Motor neuron (in vitro differentiated cells): ENCODE measurements around the gene AFF2. TPM values are rescaled to one million over a fixed set of nuclear protein-coding genes. Genes with fewer than 3 reads are reported as not detected.

Source experiments
- ATAC-seq, 8 experiments: fragments of 200-7000 bp; cut with Tn5 transposase; replicated peaks in 6 of 8; 2 replicates each; pipeline ENCODE4 v1.8.0; 2021; ENCODE audit warnings: mild to moderate bottlenecking in 8 of 8, moderate library complexity in 8 of 8
- H3K27ac ChIP-seq, 2 donors: fragments of 250-450 bp; sonication (Bioruptor Pico); 2 replicates each; pipeline ENCODE4 v1.9.0; 2021; ENCODE audit warnings: antibody characterized with exemption in 2 of 2, mild to moderate bottlenecking in 2 of 2, moderate library complexity in 1 of 2
- H3K4me1 ChIP-seq, 2 donors: fragments of 250-450 bp; sonication (Bioruptor Pico); replicated peaks in 1 of 2; 2 replicates each; pipeline ENCODE4 v1.6.1; 2021; ENCODE audit warnings: antibody characterized with exemption in 2 of 2, mild to moderate bottlenecking in 2 of 2, moderate library complexity in 1 of 2
- H3K4me3 ChIP-seq, 5 donors: fragments of 250-450 bp; sonication (Bioruptor Pico); 2 replicates each; pipeline ENCODE4 v1.9.0; 2021; ENCODE audit warnings: antibody characterized with exemption in 5 of 5, mild to moderate bottlenecking in 5 of 5, moderate library complexity in 4 of 5
- WGBS, 10 experiments: fragments of 450-650 bp; shearing (Covaris generic); methylation state at CpG; one replicate each; pipeline ENCODE4 v1.0.0; 2022; 5-methylcytosine and 5-hydroxymethylcytosine counted together
- in situ Hi-C, 9 experiments: fragments of 400-800 bp; cut with MboI; loops; one replicate each; pipeline ENCODE4 v1.15.0; 2021; ENCODE audit warnings: low sequenced_read_pairs in 9 of 9, low pct_unique_long_range_greater_than_20kb in 2 of 9; ENCODE audit not compliant: unreplicated experiment in 9 of 9
- total RNA-seq, 8 experiments: library from RNA; unstranded; fragments of 300-600 nt; gene quantifications; 2 replicates each; pipeline versions ENCODE4 v1.2.3 to v1.2.4, GENCODE V29; 2022

The AFF2 gene
- total RNA-seq, 8 experiments from 2014 or later, result 4.1 to 85.1 (median 29.1) TPM

GRCh38 chrX:148741441-148741840 is 241.0 kb downstream of the AFF2 start:
- in situ Hi-C loops, result no loop called here
- 41 to 100% (median 100%) methylated on average over 1 to 5 of the region's 6 CpGs; no CpG with 5 or more reads in 7 of the 10 experiments for WGBS, 10 experiments
- no peak overlapping the region for H3K4me3 ChIP-seq
- no peak overlapping the region for H3K27ac ChIP-seq
- H3K4me1 ChIP-seq, result no peaks in the 10 kb centered on the region
- no peak for ATAC-seq

DNA sequence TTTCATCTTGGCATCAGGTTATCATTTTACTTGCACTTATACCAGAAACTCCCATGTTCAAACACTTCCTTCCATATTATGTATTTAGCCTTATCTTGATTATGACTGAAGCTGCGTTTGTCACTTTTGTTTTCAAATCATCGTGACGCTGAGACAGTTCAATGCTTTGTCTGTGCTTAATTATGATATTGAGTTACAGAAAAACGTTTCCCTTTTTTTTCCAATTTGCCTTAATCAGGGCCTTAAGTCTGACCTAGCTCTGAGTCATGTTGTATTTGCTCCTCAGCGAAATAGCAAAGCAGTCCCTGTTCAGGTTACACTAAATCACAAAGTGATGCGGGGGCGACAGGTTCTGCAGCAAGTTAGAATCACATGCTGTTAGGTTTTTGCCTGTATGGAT is 254.7 kb downstream of the AFF2 start:
- 0 to 100% (median 51%) methylated on average over 1 to 7 of the region's 7 CpGs; no CpG with 5 or more reads in 5 of the 10 experiments for WGBS, 10 experiments
- Histone ChIP-seq H3K4me1 (no peaks in the 10 kb centered on the region), H3K27ac (no peak overlapping the region), H3K4me3 (no peak overlapping the region)
- no peak for ATAC-seq
- in situ Hi-C loops, result no loop called here

DNA sequence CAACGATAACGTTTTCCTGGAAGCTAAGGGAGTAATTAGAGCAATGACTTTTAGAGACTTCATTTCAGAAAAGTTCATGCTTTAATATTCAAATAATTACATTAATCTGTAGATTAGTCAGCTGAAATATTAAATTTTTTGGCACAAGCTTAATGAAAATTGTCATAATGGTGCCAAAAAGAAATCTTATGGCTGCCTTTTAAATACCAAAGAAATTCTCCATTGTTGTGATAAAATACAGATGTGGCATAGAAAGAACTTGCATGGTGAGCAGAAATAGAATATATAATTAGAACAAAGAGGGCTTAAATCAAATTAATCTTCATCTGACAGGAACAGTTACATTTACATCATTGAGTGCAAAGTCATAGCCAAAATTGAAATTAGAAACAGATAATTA is 263.5 kb downstream of the AFF2 start:
- H3K27ac ChIP-seq, result no peak overlapping the region
- no peak for ATAC-seq
- no peaks in the 10 kb centered on the region for H3K4me1 ChIP-seq
- 0 to 82% (median 36%) methylated on average over 1 to 2 of the region's 2 CpGs; no CpG with 5 or more reads in 6 of the 10 experiments for WGBS, 10 experiments
- in situ Hi-C loops, result no loop called here
- H3K4me3 ChIP-seq, result no peak overlapping the region

DNA sequence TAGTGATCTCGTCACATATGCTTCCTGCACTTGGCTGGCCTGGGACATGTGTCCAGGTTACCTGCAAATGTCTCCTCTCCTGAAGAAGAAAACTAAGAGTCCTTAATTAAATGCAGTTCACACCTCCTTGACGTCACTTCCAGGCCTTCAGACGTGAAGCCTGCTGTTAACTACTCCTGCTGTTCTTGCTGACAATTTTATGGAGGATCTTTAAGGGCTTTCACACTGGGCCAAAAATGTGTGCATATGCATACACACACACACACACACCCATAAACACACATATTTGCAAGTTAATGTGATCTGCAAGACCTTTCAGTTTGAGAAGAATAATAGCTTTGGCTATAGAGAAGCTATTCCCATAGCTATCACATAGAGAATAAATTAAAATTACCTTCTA is 267.9 kb downstream of the AFF2 start:
- ATAC-seq, result peak in 3 of 8 experiments; percentile 98 to 99 (median 98)
- 0 to 59% (median 58%) methylated on average over 2 to 3 of the region's 3 CpGs; no CpG with 5 or more reads in 7 of the 10 experiments for WGBS, 10 experiments

GRCh38 chrX:148771440-148771839 is 271.0 kb downstream of the AFF2 start:
- ATAC-seq, result no peak
- H3K27ac ChIP-seq, result no peak overlapping the region
- no peak overlapping the region for H3K4me3 ChIP-seq
- in situ Hi-C loops, result no loop called here
- peaks cover 0 to 4% of the 10 kb centered on the region in 2 donors for H3K4me1 ChIP-seq

More for the DNA sequence above, 267.9 kb downstream of the AFF2 start:
- no peak overlapping the region for H3K27ac ChIP-seq
- H3K4me3 ChIP-seq, result no peak overlapping the region
- in situ Hi-C loops, result no loop called here
- peaks cover 0 to 4% of the 10 kb centered on the region in 2 donors for H3K4me1 ChIP-seq

DNA sequence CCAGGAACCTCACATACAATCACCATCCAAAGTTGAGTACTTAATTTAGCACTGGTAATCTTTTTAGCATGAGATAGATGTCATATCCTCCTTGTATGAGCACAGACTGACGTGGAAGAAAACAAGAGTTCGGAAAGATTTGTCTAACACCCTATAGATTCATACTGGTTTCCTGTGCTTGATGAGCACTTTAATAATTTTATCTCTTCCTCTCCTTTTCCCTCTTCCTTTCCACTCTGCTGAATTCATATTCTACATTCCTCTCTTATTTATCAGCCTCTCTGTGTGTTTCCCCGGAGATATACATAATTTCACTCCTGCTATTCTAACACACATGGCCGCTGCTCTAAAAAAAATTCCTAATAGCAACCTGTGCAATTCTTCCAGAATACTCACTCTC is 273.9 kb downstream of the AFF2 start:
- in situ Hi-C loops, result no loop called here
- WGBS, 10 experiments, result 45 to 81% (median 65%) methylated on average over 1 to 4 of the region's 4 CpGs; no CpG with 5 or more reads in 6 of the 10 experiments
- Histone ChIP-seq H3K4me3 (no peak overlapping the region), H3K4me1 (peaks cover 0 to 4% of the 10 kb centered on the region in 2 donors), H3K27ac (no peak overlapping the region)
- no peak for ATAC-seq

GRCh38 chrX:148784137-148784536 is 283.7 kb downstream of the AFF2 start:
- in situ Hi-C loops, result no loop called here
- no peak for ATAC-seq
- Histone ChIP-seq H3K4me3 (no peak overlapping the region), H3K4me1 (peaks cover 2 to 4% of the 10 kb centered on the region in 2 donors), H3K27ac (no peak overlapping the region)
- WGBS, 10 experiments, result 25 to 80% (median 51%) methylated on average over 1 to 2 of the region's 2 CpGs; no CpG with 5 or more reads in 6 of the 10 experiments

GRCh38 chrX:148784856-148785255 is 284.4 kb downstream of the AFF2 start:
- H3K4me3 ChIP-seq, result no peak overlapping the region
- H3K4me1 ChIP-seq, result peaks cover 2 to 4% of the 10 kb centered on the region in 2 donors
- 42% methylated on average over 5 of the region's 9 CpGs; no CpG with 5 or more reads in 9 of the 10 experiments for WGBS, 10 experiments
- in situ Hi-C loops, result no loop called here
- H3K27ac ChIP-seq, result no peak overlapping the region
- peak in 5 of 8 experiments; percentile 18 to 45 (median 29) for ATAC-seq

DNA sequence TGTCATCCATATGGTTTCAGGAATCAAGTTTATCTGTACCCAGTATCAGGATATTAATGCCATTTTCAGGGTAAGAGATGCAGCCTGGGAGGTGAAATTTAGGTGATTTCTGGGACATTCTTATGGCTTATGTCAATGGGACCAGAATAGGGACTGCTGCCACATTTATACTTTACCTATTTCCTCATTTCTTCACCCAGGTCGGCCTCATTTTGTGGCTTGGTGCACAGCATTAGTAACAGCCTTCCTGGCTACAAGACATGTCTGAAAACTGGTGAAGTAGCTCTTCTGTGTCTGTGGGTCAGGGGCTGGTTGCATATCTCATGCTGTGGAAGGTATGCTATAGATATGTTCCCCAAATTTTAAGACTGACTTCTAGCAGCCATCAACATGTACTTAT is 284.8 kb downstream of the AFF2 start:
- H3K27ac ChIP-seq, result no peak overlapping the region
- in situ Hi-C loops, result no loop called here
- H3K4me3 ChIP-seq, result no peak overlapping the region
- no peak for ATAC-seq
- 20 to 40% methylated on average over 1 of the region's 1 CpG; no CpG with 5 or more reads in 8 of the 10 experiments for WGBS, 10 experiments
- peaks cover 2 to 4% of the 10 kb centered on the region in 2 donors for H3K4me1 ChIP-seq

DNA sequence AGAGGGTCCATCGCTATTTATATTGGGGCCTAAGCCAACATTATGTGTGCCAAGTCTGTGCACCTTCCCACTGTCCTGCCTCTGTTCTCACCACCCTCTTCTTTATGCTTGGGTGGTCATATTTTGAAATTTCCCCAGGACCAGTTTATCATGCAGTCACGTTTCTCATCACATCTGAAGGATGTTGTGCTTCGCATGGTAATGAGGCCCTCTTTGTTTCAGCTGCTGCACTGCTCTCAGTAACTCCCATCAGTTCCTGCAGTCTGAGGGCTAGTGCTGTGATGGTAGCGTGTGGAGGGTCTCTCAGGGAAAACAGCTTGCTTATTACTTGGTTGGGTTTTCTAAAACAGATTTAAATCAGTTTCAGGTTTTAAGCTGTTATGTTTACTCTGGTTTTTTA is 288.0 kb downstream of the AFF2 start:
- H3K4me1 ChIP-seq, result peaks cover 2 to 4% of the 10 kb centered on the region in 2 donors
- in situ Hi-C loops, result no loop called here
- 49 to 100% (median 73%) methylated on average over 1 to 3 of the region's 4 CpGs; no CpG with 5 or more reads in 7 of the 10 experiments for WGBS, 10 experiments
- H3K27ac ChIP-seq, result no peak overlapping the region
- ATAC-seq, result no peak
- no peak overlapping the region for H3K4me3 ChIP-seq

DNA sequence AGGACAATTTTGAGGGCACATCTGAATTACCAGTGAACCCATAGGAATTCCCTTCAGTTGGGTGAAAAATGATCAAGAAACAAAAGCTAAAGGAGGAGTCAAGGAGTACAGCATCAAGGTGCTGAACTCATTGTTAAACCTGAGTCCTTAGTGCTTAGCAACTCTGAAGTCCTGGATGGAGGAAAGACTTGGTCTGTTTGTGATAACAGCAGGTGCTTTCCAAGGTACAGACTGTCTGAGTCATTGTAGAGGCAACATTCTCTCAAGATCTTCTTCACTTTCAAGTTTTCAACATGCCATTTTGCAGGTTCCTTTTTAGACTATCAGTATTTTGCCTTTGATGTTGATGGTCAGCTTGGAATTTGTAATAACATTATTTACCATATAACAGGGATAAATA is 293.9 kb downstream of the AFF2 start:
- ATAC-seq, result no peak
- in situ Hi-C loops, result no loop called here
- Histone ChIP-seq H3K4me1 (peaks cover 0 to 14% of the 10 kb centered on the region in 2 donors), H3K27ac (no peak overlapping the region), H3K4me3 (no peak overlapping the region)

GRCh38 chrX:148804579-148805355 is 304.4 kb downstream of the AFF2 start:
- Histone ChIP-seq H3K27ac (no peak overlapping the region), H3K4me3 (no peak overlapping the region), H3K4me1 (no peaks in the 10 kb centered on the region)
- WGBS, 10 experiments, result 26 to 100% (median 73%) methylated on average over 1 to 8 of the region's 8 CpGs; no CpG with 5 or more reads in 3 of the 10 experiments
- in situ Hi-C loops, result no loop called here
- ATAC-seq, result no peak

GRCh38 chrX:148806145-148806870 is 305.9 kb downstream of the AFF2 start:
- in situ Hi-C loops, result no loop called here
- Histone ChIP-seq H3K4me1 (no peaks in the 10 kb centered on the region), H3K4me3 (no peak overlapping the region), H3K27ac (no peak overlapping the region)
- peak in 4 of 8 experiments; percentile 26 to 96 (median 46) for ATAC-seq
- 10 to 80% (median 38%) methylated on average over 1 to 6 of the region's 17 CpGs; no CpG with 5 or more reads in 5 of the 10 experiments for WGBS, 10 experiments
